ENCODE results near the gene DHRS3. TPM values are rescaled to one million over a fixed set of nuclear protein-coding genes. Genes with fewer than 3 reads are reported as not detected.

Gene DHRS3
- total and polyA plus RNA-seq, 2 donors (not counting 3 experiments of a cell fraction or from before 2014, with no cell fraction given), result 54.3 to 75.2 TPM

GRCh38 chr1:12654657-12655056 is 36.6 kb upstream of the DHRS3 start:
- H3K27me3 ChIP-seq (ENCODE audit: control insufficient read depth in 2 of 2, insufficient read depth in 2 of 2, low read length in 2 of 2), result no peaks in the 10 kb centered on the region
- H3K9me1 ChIP-seq (replicated peaks; ENCODE audit: control insufficient read depth, extremely low read depth, insufficient read depth, low read length), result no peaks in the 10 kb centered on the region
- H3K36me3 ChIP-seq (ENCODE audit: control insufficient read depth in 2 of 2, extremely low read depth in 1 of 2, insufficient read depth in 2 of 2, low read length in 2 of 2), result no peaks in the 10 kb centered on the region
- BruUV-seq (replicated peaks), result no TSS peak
- dilution Hi-C loops (cut with MboI; ENCODE audit: extremely low pct_ligation_motif_present, low sequenced_read_pairs) (no loop called here), intact Hi-C loops (cut with micrococcal nuclease) (no loop called here)
- no peak overlapping the region for H3K9ac ChIP-seq (replicated peaks; ENCODE audit: extremely low read depth, insufficient read depth, low read length)
- no peak overlapping the region for H2AFZ ChIP-seq (ENCODE audit: low read depth, low read length)
- H3K9me3 ChIP-seq (replicated peaks; ENCODE audit: control insufficient read depth, insufficient read depth, low read length), result no peaks in the 10 kb centered on the region
- H3K79me2 ChIP-seq (ENCODE audit: control insufficient read depth, insufficient read depth, low read length), result no peaks in the 10 kb centered on the region
- no peak overlapping the region for H3K27ac ChIP-seq (ENCODE audit: insufficient read depth, low read depth, low read length)
- DNase-seq (ENCODE audit: low read depth, low spot score) (no peak), FAIRE-seq (no peak)
- no peaks in the 10 kb centered on the region for H4K20me1 ChIP-seq (replicated peaks; ENCODE audit: control insufficient read depth, extremely low read depth, insufficient read depth, low read length)
- no peaks in the 10 kb centered on the region for H3K4me1 ChIP-seq (ENCODE audit: control insufficient read depth, extremely low read depth, insufficient read depth, low read length)
- H3K4me2 ChIP-seq (ENCODE audit: insufficient read depth, low read length), result no peak overlapping the region
- H3K4me3 ChIP-seq (replicated peaks in 1 of 3; ENCODE audit: insufficient read depth in 1 of 3, low read depth in 1 of 3, low read length in 3 of 3), result no peak overlapping the region
- ChIA-PET POLR2A (no interaction called here), CTCF (no interaction called here)
- TF ChIP-seq POLR2AphosphoS5 (IDR thresholded peaks at IDR 0.05; ENCODE audit: insufficient read depth, low read depth, low read length) (no peak), FOS (IDR thresholded peaks at IDR 0.05; ENCODE audit: borderline replicate concordance, insufficient read depth, low read length) (no peak), MYC (IDR thresholded peaks at IDR 0.05; ENCODE audit: low read depth, low read length) (no peak), POLR2A (IDR thresholded peaks at IDR 0.05; ENCODE audit: low read depth, low read length) (no peak), CTCF (IDR thresholded peaks at IDR 0.05; ENCODE audit: extremely low read depth in 1 of 2, insufficient read depth in 1 of 2, low read depth in 1 of 2, low read length in 2 of 2) (no peak), EZH2 (IDR thresholded peaks at IDR 0.05; ENCODE audit: borderline replicate concordance, low read depth, low read length, severe bottlenecking) (no peak), JUN (IDR thresholded peaks at IDR 0.05; ENCODE audit: borderline replicate concordance, insufficient read depth, insufficient read length, low read depth) (no peak), GATA2 (IDR thresholded peaks at IDR 0.05; ENCODE audit: insufficient read depth, insufficient read length, low read depth, low read length) (no peak)
- TF ChIP-seq, protein P1, sequence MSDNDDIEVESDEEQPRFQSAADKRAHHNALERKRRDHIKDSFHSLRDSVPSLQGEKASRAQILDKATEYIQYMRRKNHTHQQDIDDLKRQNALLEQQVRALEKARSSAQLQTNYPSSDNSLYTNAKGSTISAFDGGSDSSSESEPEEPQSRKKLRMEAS (IDR thresholded peaks at IDR 0.05; ENCODE audit: insufficient read depth, insufficient read length), result no peak
